OCI-LY7 (cell line): ENCODE data around the gene SLC16A2. TPM values are rescaled to one million over a fixed set of nuclear protein-coding genes. Genes with fewer than 3 reads are reported as not detected.

Experiments
- BruUV-seq: library from RNA; stranded (reverse); fragments of 400-500 nt; replicated peaks from 2 replicates; lab custom pipeline; 2021; lab: Mats Ljungman, UMichigan
- CTCF ChIA-PET: fragments of 300-600 bp; sonication (Branson Sonifier 250); formaldehyde crosslinking; loops from one replicate; lab custom pipeline; 2022; ENCODE audit warnings: antibody characterized with exemption; ENCODE audit not compliant: unreplicated experiment; lab: Charles Lee
- POLR2A ChIA-PET: fragments of 300-600 bp; sonication (Branson Sonifier 250); formaldehyde crosslinking; loops from one replicate; lab custom pipeline; 2022; ENCODE audit warnings: antibody characterized with exemption; lab: Charles Lee
- DNase-seq: peaks from one replicate; pipeline ENCODE4 v3.0.0-alpha.2; 2015; ENCODE audit warnings: low spot score
- H2AFZ ChIP-seq: fragments of 200-600 bp; sonication (generic), shearing (Covaris generic); 2 replicates; pipeline ENCODE4 v1.6.1; 2014; ENCODE audit warnings: mild to moderate bottlenecking, antibody characterized with exemption, low read length, moderate library complexity
- H3K27ac ChIP-seq: fragments of 200-600 bp; sonication (generic); 2 replicates; pipeline ENCODE4 v1.5.1; 2014; ENCODE audit warnings: mixed run types, low read depth, mild to moderate bottlenecking, moderate library complexity, low read length, inconsistent platforms; ENCODE audit not compliant: poor library complexity, severe bottlenecking
- H3K36me3 ChIP-seq: fragments of 200-600 bp; sonication (generic); 2 replicates; pipeline ENCODE4 v1.6.1; 2014; ENCODE audit warnings: mild to moderate bottlenecking, antibody characterized with exemption, low read length, moderate library complexity, mixed read lengths; ENCODE audit not compliant: insufficient read depth
- H3K4me1 ChIP-seq: fragments of 200-600 bp; sonication (generic); 2 replicates; pipeline ENCODE4 v1.5.1; 2014; ENCODE audit warnings: mild to moderate bottlenecking, low read length; ENCODE audit not compliant: insufficient read depth, poor library complexity, severe bottlenecking
- H3K4me2 ChIP-seq: fragments of 200-600 bp; sonication (generic); 2 replicates; pipeline ENCODE4 v1.6.1; 2014; ENCODE audit warnings: mild to moderate bottlenecking, low read length
- H3K4me3 ChIP-seq: fragments of 200-600 bp; sonication (generic); 2 replicates; pipeline ENCODE4 v1.5.1; 2014; ENCODE audit warnings: mild to moderate bottlenecking, low read depth, low read length; ENCODE audit not compliant: poor library complexity, severe bottlenecking
- H3K79me2 ChIP-seq: fragments of 200-600 bp; sonication (generic); 2 replicates; pipeline ENCODE4 v1.6.1; 2016; ENCODE audit warnings: low read depth, mild to moderate bottlenecking, low read length, moderate library complexity, mixed read lengths; ENCODE audit not compliant: insufficient read depth
- H3K9me2 ChIP-seq: fragments of 200-600 bp; sonication (generic); 2 replicates; pipeline ENCODE4 v1.6.1; 2016; ENCODE audit warnings: mild to moderate bottlenecking, low read length, mixed read lengths; ENCODE audit not compliant: insufficient read depth
- H3K9me3 ChIP-seq: fragments of 200-600 bp; sonication (generic); 2 replicates; pipeline ENCODE4 v1.6.1; 2014; ENCODE audit warnings: mild to moderate bottlenecking, mixed run types, low read length, mixed read lengths
- H4K20me1 ChIP-seq: fragments of 200-600 bp; sonication (generic); 2 replicates; pipeline ENCODE4 v1.6.1; 2014; ENCODE audit warnings: mild to moderate bottlenecking, antibody characterized with exemption, low read length, moderate library complexity, mixed read lengths; ENCODE audit not compliant: insufficient read depth
- CTCF ChIP-seq: fragments of 200-600 bp; sonication (generic); conservative IDR thresholded peaks from 2 replicates; pipeline ENCODE4 v1.5.1; 2014; ENCODE audit warnings: mild to moderate bottlenecking, antibody characterized with exemption, low read length, moderate library complexity, mixed read lengths
- EZH2phosphoT487 ChIP-seq: fragments of 200-600 bp; sonication (generic); IDR thresholded peaks from 2 replicates; pipeline ENCODE4 v1.6.1; 2018; ENCODE audit warnings: low read depth, borderline replicate concordance, mild to moderate bottlenecking, mixed run types, antibody characterized with exemption, low read length, moderate library complexity, mixed read lengths
- intact Hi-C: fragments of 100-400 bp; cut with micrococcal nuclease; formaldehyde crosslinking; loops from one replicate; pipeline ENCODE4 v1.10.0; 2022; ENCODE audit not compliant: unreplicated experiment
- total RNA-seq, 2 experiments: library from RNA; depleted of rRNA in 1 of 2; stranded (reverse); fragments of >200 nt in 1 of 2; shearing (Covaris generic) in 1 of 2; gene quantifications; 2 replicates each; pipeline ENCODE4 v1.2.3, GENCODE V29; 2014 to 2022

The SLC16A2 gene
- total RNA-seq, 2 experiments from 2014 or later = not detected

- Histone ChIP-seq H3K4me2 (no peak overlapping the region), H3K27ac (no peak overlapping the region), H2AFZ (no peak overlapping the region), H3K9me2 (no peaks in the 10 kb centered on the region), H3K9me3 (no peaks in the 10 kb centered on the region), H3K79me2 (no peaks in the 10 kb centered on the region), H3K36me3 (no peaks in the 10 kb centered on the region), H4K20me1 (no peaks in the 10 kb centered on the region), H3K4me3 (no peak overlapping the region), H3K4me1 (no peaks in the 10 kb centered on the region)
- no TSS peak for BruUV-seq
- DNase-seq = no peak
- intact Hi-C loops = no loop called here
- TF ChIP-seq EZH2phosphoT487 (no peak), CTCF (no peak)
- ChIA-PET POLR2A (no interaction called here), CTCF (no interaction called here)
These were observed 88.7 kb downstream of the SLC16A2 start for GRCh38 chrX:74509989-74510388.

GRCh38 chrX:74510401-74510800, 89.1 kb downstream of the SLC16A2 start:
- no peaks in the 10 kb centered on the region for H3K36me3 ChIP-seq
- TF ChIP-seq EZH2phosphoT487 (no peak), CTCF (no peak)
- no peak for DNase-seq
- no peaks in the 10 kb centered on the region for H3K4me1 ChIP-seq
- intact Hi-C loops = no loop called here
- H3K9me3 ChIP-seq = no peaks in the 10 kb centered on the region
- POLR2A ChIA-PET = no interaction called here
- no peaks in the 10 kb centered on the region for H4K20me1 ChIP-seq
- no peak overlapping the region for H2AFZ ChIP-seq
- H3K79me2 ChIP-seq = no peaks in the 10 kb centered on the region
- no peak overlapping the region for H3K4me2 ChIP-seq
- H3K4me3 ChIP-seq = no peak overlapping the region
- no TSS peak for BruUV-seq
- H3K9me2 ChIP-seq = no peaks in the 10 kb centered on the region
- no peak overlapping the region for H3K27ac ChIP-seq
- CTCF ChIA-PET = no interaction called here

- Histone ChIP-seq H3K4me3 (no peak overlapping the region), H3K27ac (no peak overlapping the region), H3K4me1 (no peaks in the 10 kb centered on the region), H3K4me2 (no peak overlapping the region), H3K9me2 (no peaks in the 10 kb centered on the region), H3K36me3 (no peaks in the 10 kb centered on the region), H4K20me1 (no peaks in the 10 kb centered on the region), H3K9me3 (no peaks in the 10 kb centered on the region), H2AFZ (no peak overlapping the region), H3K79me2 (no peaks in the 10 kb centered on the region)
- intact Hi-C loops = no loop called here
- TF ChIP-seq EZH2phosphoT487 (no peak), CTCF (no peak)
- BruUV-seq = no TSS peak
- DNase-seq = no peak
- ChIA-PET POLR2A (no interaction called here), CTCF (no interaction called here)
These were observed 90.4 kb downstream of the SLC16A2 start for GRCh38 chrX:74511704-74512103.
